Measurements from ENCODE around the gene ST8SIA4. TPM values are rescaled to one million over a fixed set of nuclear protein-coding genes. Genes with fewer than 3 reads are reported as not detected.
A peak's percentile ranks its signal among the peaks of the same experiment; 100 is the strongest.
"Not testable (repeated sequence)": the region's sequence is repeated elsewhere in the genome, so short reads cannot be mapped to it uniquely, and the experiment has no call there.

Gene ST8SIA4
- total RNA-seq, 2 experiments from 2014 or later, result 69.4 to 72.1 TPM

DNA sequence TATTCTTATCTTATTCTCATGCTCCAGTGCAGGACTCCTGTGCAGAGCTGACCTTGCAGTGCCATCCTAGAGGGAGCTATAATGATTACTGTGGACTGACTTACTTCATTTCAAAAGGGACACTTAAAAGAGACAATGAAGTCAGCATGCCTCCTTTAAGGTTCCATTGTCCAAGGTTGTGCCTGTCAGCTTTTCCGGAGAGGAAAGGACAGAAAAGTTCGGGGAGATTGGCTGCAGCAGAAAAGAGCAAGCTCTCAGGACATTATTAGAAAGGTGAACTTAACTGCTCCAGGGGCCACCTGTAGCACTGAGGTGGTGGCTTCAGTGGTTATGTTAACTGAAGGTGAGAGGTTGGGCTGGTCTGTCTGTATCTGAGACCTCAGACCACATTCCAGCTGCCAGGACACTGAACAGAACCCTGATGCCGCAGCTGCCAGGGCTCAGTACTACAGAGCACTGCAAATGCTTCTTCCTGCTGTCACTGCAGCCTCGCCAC, 112.9 kb downstream of the ST8SIA4 start:
- Mint-ChIP-seq H3K4me1 (peaks cover 12% of the 10 kb centered on the region), H3K27ac (no peak overlapping the region), H3K4me3 (no peak overlapping the region), H3K36me3 (ENCODE audit: low read depth) (peaks cover 3% of the 10 kb centered on the region), H3K27me3 (no peaks in the 10 kb centered on the region), H3K9me3 (peaks cover 8% of the 10 kb centered on the region)
- POLR2A ChIA-PET, result interaction anchor here (0.9 to 2.0 kb wide), 2 partner anchors 10 to 112 kb away, joined by 3 to 7 read pairs; no protein-coding TSS in a partner anchor
- CTCF ChIA-PET, result no interaction called here
- DNase-seq, result no peak

DNA sequence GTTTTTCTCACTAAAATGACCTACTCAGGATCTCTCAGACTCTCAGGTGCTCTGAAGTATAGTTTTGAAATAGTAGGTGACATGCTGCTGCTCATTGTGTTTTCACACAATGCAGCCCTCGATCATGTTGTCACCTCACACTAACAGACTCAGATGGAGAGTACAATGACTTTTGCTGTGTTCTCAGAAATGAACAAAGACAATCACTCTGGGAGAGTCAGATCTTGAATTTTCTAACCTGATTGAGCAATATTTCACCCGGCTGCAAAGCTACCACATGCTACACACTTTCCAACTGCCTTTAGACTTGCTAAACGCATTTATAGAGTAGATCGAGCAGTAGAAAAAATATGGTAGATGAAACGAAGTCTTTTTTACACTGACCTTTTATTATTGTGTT, 113.4 kb downstream of the ST8SIA4 start:
- ChIA-PET POLR2A (interaction anchor here (0.9 to 2.0 kb wide), 3 partner anchors 9 to 112 kb away, joined by 3 to 7 read pairs (median 4); no protein-coding TSS in a partner anchor), CTCF (no interaction called here)
- H3K4me1 Mint-ChIP-seq, result peaks cover 12% of the 10 kb centered on the region
- no peaks in the 10 kb centered on the region for H3K27me3 Mint-ChIP-seq
- H3K9me3 Mint-ChIP-seq, result peaks cover 9% of the 10 kb centered on the region
- DNase-seq, result no peak
- peaks cover under 1% of the 10 kb centered on the region for H3K36me3 Mint-ChIP-seq (ENCODE audit: low read depth)
- no peak overlapping the region for H3K4me3 Mint-ChIP-seq
- no peak overlapping the region for H3K27ac Mint-ChIP-seq

GRCh38 chr5:100788417-100788816, 114.7 kb downstream of the ST8SIA4 start:
- Mint-ChIP-seq H3K4me3 (no peak overlapping the region), H3K9me3 (peaks cover 13% of the 10 kb centered on the region), H3K27ac (no peak overlapping the region), H3K36me3 (ENCODE audit: low read depth) (peaks cover 4% of the 10 kb centered on the region), H3K4me1 (peaks cover 12% of the 10 kb centered on the region), H3K27me3 (no peaks in the 10 kb centered on the region)
- DNase-seq, result no peak
- ChIA-PET POLR2A (interaction anchor here (1.1 to 1.7 kb wide), 3 partner anchors 11 to 114 kb away, joined by 3 to 4 read pairs (median 3); no protein-coding TSS in a partner anchor), CTCF (interaction anchor here (0.9 to 1.8 kb wide), 2 partner anchors 55 to 112 kb away, joined by 3 read pairs; no protein-coding TSS in a partner anchor)

GRCh38 chr5:100787648-100788047, 115.4 kb downstream of the ST8SIA4 start:
- Mint-ChIP-seq H3K4me1 (peaks cover 12% of the 10 kb centered on the region), H3K9me3 (peaks cover 13% of the 10 kb centered on the region), H3K27me3 (no peaks in the 10 kb centered on the region), H3K36me3 (ENCODE audit: low read depth) (peaks cover 4% of the 10 kb centered on the region), H3K27ac (no peak overlapping the region), H3K4me3 (no peak overlapping the region)
- POLR2A ChIA-PET, result interaction anchor here (1.6 kb wide), 1 partner anchor 13 kb away, joined by 3 read pairs; no protein-coding TSS in a partner anchor
- DNase-seq, result no peak
- CTCF ChIA-PET, result interaction anchor here (1.8 kb wide), 1 partner anchor 54 kb away, joined by 3 read pairs; no protein-coding TSS in a partner anchor

DNA sequence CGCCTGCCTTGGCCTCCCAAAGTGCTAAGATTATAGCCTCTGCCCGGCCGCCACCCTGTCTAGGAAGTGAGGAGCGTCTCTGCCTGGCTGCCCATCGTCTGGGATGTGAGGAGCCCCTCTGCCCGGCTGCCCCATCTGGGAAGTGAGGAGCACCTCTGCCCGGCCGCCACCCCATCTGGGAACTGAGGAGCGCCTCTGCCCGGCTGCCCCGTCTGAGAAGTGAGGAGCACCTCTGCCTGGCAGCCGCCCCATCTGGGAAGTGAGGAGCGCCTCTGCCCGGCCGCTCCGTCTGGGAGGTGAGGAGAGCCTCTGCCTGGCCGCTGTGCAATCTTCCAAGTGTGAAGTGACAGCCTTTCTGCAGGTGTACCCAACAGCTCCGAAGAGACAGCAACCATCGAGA, 117.5 kb downstream of the ST8SIA4 start:
- H3K4me3 Mint-ChIP-seq; H3K36me3 Mint-ChIP-seq (ENCODE audit: low read depth); POLR2A ChIA-PET; H3K27me3 Mint-ChIP-seq; CTCF ChIA-PET; H3K27ac Mint-ChIP-seq; DNase-seq: not testable (repeated sequence)
- Mint-ChIP-seq H3K9me3 (peaks cover 11% of the 10 kb centered on the region), H3K4me1 (peaks cover 14% of the 10 kb centered on the region)

DNA sequence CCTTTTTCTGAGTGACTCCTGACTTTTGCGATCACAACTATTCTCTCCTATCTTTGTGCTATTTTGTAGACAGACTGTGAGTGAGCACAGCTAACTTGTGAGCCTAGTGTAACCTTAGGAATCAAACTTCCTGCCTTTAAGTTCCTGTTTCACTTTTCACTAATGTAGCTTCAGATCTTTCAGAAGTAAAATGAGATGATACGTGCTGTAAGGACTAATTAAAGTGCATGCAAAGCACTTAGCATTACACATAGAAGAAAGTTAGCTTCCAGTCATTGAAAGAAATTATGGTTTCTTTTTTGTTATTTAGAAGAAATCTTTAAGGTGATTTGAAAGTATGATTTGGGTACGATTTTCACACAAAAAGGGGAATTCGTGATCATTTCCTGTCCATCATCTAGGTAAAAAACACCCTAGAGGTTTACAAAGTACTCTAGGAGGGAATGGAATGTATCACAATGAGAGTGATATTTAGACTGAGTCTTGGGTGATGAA, 122.7 kb downstream of the ST8SIA4 start:
- Mint-ChIP-seq H3K9me3 (peaks cover 11% of the 10 kb centered on the region), H3K36me3 (ENCODE audit: low read depth) (peaks cover 7% of the 10 kb centered on the region), H3K4me1 (peaks cover 37% of the 10 kb centered on the region), H3K27me3 (no peaks in the 10 kb centered on the region), H3K4me3 (peak overlapping the region; percentile 43), H3K27ac (peak overlapping the region; percentile 83)
- no peak for DNase-seq
- POLR2A ChIA-PET, result interaction anchor here (0.7 to 7.8 kb wide), 8 partner anchors 10 to 247 kb away, joined by 3 to 97 read pairs (median 4); partner anchors contain the start of gene ST8SIA4
- CTCF ChIA-PET, result interaction anchor here (1.0 to 1.3 kb wide), 2 partner anchors 61 to 120 kb away, joined by 4 read pairs; no protein-coding TSS in a partner anchor

DNA sequence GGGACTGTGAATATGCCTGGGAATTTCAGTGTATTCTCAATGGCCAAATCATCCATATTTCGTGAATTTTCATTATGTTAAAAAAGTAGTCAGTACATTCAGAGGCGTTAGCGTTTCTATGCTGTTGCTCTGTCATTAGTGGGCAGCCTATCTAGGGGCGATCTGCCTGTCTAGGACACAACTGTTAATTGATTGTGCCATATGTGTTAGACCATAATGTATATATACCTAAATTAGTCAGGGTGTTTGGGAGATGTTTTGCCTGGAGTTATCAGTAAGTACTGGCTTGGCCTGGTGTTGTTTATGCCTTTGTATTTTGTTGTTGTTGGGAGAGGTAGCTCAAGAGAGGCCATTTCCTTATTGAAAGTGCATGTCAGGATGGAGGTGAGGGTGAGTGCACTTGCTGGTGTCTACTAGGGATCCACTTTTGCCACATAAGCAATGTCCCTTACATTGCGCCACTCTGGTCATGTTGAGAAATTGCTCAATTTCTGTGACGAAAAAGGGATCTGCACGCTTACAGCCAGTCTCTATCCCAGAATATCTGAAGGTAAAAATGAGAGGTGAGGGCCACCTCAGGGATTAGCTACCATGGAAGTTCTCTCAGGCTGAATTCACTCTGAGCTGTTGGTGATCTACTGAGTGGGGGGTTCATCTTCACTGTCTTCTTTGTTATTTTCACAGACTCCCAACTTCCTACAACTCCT, 123.3 kb downstream of the ST8SIA4 start:
- CTCF ChIA-PET, result interaction anchor here (1.0 to 1.3 kb wide), 3 partner anchors 62 to 123 kb away, joined by 3 to 4 read pairs (median 4); partner anchors contain the start of gene ST8SIA4
- Mint-ChIP-seq H3K4me1 (peaks cover 37% of the 10 kb centered on the region), H3K4me3 (peak overlapping the region; percentile 43), H3K27ac (peak overlapping the region; percentile 83), H3K36me3 (ENCODE audit: low read depth) (peaks cover 7% of the 10 kb centered on the region), H3K9me3 (peaks cover 7% of the 10 kb centered on the region), H3K27me3 (no peaks in the 10 kb centered on the region)
- POLR2A ChIA-PET, result interaction anchor here (0.7 to 7.8 kb wide), 7 partner anchors 11 to 246 kb away, joined by 3 to 97 read pairs (median 4); partner anchors contain the start of gene ST8SIA4
- no peak for DNase-seq

DNA sequence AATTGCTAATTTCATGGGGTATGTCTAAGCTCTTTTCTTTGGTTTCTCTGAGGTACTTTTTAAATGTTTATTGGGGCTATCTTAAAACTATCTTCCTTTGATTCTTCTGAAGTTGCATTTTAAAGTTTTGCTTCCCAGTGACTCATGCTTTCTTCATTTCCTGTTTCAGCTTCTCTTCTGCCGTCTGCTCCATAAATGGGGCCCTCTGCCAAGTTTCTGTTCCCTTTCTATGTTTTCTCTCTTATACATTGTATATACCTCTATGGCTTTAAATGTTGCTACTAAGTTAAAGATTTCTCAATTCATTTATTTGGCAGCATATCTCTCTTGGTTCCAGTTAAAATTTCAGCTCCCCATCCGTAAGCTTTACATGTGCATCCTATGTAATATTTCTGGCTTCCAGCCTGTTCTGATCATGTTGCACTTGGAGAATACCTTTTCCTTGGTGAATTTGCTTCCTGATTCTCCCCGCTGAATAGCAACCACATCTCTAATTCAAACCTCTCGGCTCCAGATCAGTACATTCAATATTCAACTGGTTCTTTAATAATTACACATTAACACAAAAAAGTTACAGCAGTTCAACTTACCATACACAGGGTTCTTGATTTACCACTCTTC, 125.3 kb downstream of the ST8SIA4 start:
- peak overlapping the region; percentile 55 for H3K27ac Mint-ChIP-seq
- no peaks in the 10 kb centered on the region for H3K27me3 Mint-ChIP-seq
- no peak for DNase-seq
- H3K36me3 Mint-ChIP-seq (ENCODE audit: low read depth), result peaks cover 3% of the 10 kb centered on the region
- ChIA-PET POLR2A (interaction anchor here (0.7 to 7.8 kb wide), 3 partner anchors 11 to 125 kb away, joined by 3 to 97 read pairs (median 4); partner anchors contain the start of gene ST8SIA4), CTCF (interaction anchor here (2.0 kb wide), 1 partner anchor 123 kb away, joined by 8 read pairs; no protein-coding TSS in a partner anchor)
- H3K4me1 Mint-ChIP-seq, result peaks cover 37% of the 10 kb centered on the region
- no peak overlapping the region for H3K4me3 Mint-ChIP-seq
- no peaks in the 10 kb centered on the region for H3K9me3 Mint-ChIP-seq

DNA sequence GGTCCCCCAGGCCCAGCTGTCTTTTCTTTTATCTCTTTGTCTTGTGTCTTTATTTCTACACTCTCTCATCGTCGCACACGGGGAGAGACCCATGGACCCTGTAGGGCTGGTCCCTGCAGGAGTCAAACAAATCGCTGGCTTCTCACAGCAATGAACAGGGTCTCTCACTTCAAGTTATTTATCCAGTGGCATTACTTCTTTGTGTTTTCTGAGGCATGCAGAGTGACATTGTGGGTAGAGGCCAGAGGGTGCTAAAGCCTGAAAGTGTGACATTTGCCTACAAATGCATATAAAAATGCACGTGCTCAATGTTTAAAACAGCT, 127.6 kb downstream of the ST8SIA4 start:
- Mint-ChIP-seq H3K36me3 (ENCODE audit: low read depth) (peaks cover 3% of the 10 kb centered on the region), H3K27me3 (no peaks in the 10 kb centered on the region), H3K9me3 (no peaks in the 10 kb centered on the region), H3K27ac (no peak overlapping the region), H3K4me1 (peaks cover 34% of the 10 kb centered on the region), H3K4me3 (no peak overlapping the region)
- DNase-seq, result no peak
- ChIA-PET POLR2A (interaction anchor here (7.8 kb wide), 1 partner anchor 127 kb away, joined by 97 read pairs; the partner anchor contains the start of gene ST8SIA4), CTCF (interaction anchor here (1.3 to 3.0 kb wide), 2 partner anchors 125 to 279 kb away, joined by 3 to 19 read pairs; no protein-coding TSS in a partner anchor)

DNA sequence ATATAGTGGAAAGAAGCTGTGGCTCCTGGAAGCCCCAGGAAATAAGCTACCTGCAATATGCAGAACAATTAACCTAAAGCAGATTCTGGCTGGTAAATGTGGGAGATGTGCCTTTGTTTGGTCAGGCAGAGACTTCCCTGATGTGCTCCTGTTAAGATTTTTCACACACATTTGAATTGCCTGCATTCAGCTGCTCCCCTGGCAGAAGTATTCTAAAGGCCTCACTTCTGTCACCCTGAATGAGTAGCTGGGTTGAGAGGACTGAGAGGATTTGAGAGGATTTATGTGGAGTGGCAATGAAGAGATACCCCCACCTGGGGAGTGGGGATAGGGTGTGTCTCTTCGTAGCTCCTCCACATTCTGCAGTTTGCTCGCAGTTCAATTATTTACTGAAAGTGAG, 130.5 kb downstream of the ST8SIA4 start:
- no peak for DNase-seq
- H3K27ac Mint-ChIP-seq, result no peak overlapping the region
- ChIA-PET POLR2A (interaction anchor here (1.6 kb wide), 1 partner anchor 128 kb away, joined by 6 read pairs; no protein-coding TSS in a partner anchor), CTCF (no interaction called here)
- no peaks in the 10 kb centered on the region for H3K27me3 Mint-ChIP-seq
- peaks cover 8% of the 10 kb centered on the region for H3K4me1 Mint-ChIP-seq
- no peaks in the 10 kb centered on the region for H3K9me3 Mint-ChIP-seq
- H3K4me3 Mint-ChIP-seq, result no peak overlapping the region
- no peaks in the 10 kb centered on the region for H3K36me3 Mint-ChIP-seq (ENCODE audit: low read depth)

DNA sequence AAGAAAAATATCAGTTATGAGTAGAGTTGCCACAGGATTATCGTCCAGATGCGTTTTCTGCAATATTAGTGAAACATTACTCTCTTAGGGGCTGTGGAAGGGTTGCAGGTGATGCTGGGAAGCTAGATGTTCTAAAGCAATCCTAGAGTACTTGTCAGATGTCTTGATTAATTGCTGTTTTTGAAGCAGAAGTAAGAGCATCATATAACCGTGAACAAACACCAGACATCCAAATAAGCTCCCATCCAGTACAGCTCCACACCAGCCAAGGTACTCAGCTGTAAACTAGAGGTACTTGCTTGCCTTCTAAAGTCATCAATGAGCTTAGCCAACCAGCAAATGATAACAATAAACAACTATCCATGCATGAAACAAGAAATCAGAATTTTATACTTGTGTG, 131.1 kb downstream of the ST8SIA4 start:
- ChIA-PET CTCF (no interaction called here), POLR2A (interaction anchor here (0.7 to 1.6 kb wide), 2 partner anchors 128 to 168 kb away, joined by 3 to 6 read pairs; no protein-coding TSS in a partner anchor)
- no peaks in the 10 kb centered on the region for H3K27me3 Mint-ChIP-seq
- H3K36me3 Mint-ChIP-seq (ENCODE audit: low read depth), result no peaks in the 10 kb centered on the region
- H3K4me3 Mint-ChIP-seq, result no peak overlapping the region
- H3K9me3 Mint-ChIP-seq, result no peaks in the 10 kb centered on the region
- no peak overlapping the region for H3K27ac Mint-ChIP-seq
- peaks cover 6% of the 10 kb centered on the region for H3K4me1 Mint-ChIP-seq
- no peak for DNase-seq

- no peaks in the 10 kb centered on the region for H3K27me3 Mint-ChIP-seq
- ChIA-PET POLR2A (interaction anchor here (0.7 kb wide), 1 partner anchor 167 kb away, joined by 3 read pairs; no protein-coding TSS in a partner anchor), CTCF (no interaction called here)
- no peaks in the 10 kb centered on the region for H3K9me3 Mint-ChIP-seq
- no peaks in the 10 kb centered on the region for H3K36me3 Mint-ChIP-seq (ENCODE audit: low read depth)
- no peaks in the 10 kb centered on the region for H3K4me1 Mint-ChIP-seq
- no peak overlapping the region for H3K4me3 Mint-ChIP-seq
- DNase-seq, result no peak
- H3K27ac Mint-ChIP-seq, result no peak overlapping the region
Measured at GRCh38 chr5:100771181-100771580, 131.9 kb downstream of the ST8SIA4 start.

Measured in activated CD4-positive, alpha-beta memory T cell treated with anti-CD3 and anti-CD28 coated beads, Interleukin-2, amount 10 ng/mL, durations not matched to agents 7 days and 5 days (primary cell).